Fibroblast of the aortic adventitia (primary cell): ENCODE measurements around the gene TRIL. TPM values are rescaled to one million over a fixed set of nuclear protein-coding genes. Genes with fewer than 3 reads are reported as not detected.

Source experiments
- DNase-seq: peaks from one replicate; pipeline ENCODE4 v3.0.0-alpha.2; 2010; ENCODE audit warnings: low read depth
- H3K4me3 ChIP-seq: 2 replicates; pipeline ENCODE4 v1.5.1; 2011; ENCODE audit warnings: low read depth, mild to moderate bottlenecking, control low read depth, low read length, moderate library complexity
- CTCF ChIP-seq: IDR thresholded peaks from 2 replicates; pipeline ENCODE4 v1.5.1; 2011; ENCODE audit warnings: mild to moderate bottlenecking, low read length, control low read depth, inconsistent platforms; ENCODE audit not compliant: insufficient read depth
- total RNA-seq: library from RNA; depleted of rRNA; stranded (reverse); fragments of >200 nt; gene quantifications from 2 replicates; pipeline ENCODE4 v1.2.3, GENCODE V29; 2012; ENCODE audit warnings: low replicate concordance

Gene TRIL
- total RNA-seq, 1 donor: 0.81 TPM

GRCh38 chr7:28984631-28985030 lies 26.5 kb upstream of the TRIL start:
- no peak overlapping the region for H3K4me3 ChIP-seq
- no peak for TF ChIP-seq CTCF
- DNase-seq: peak; percentile 90

- DNase-seq: no peak
- no peak overlapping the region for H3K4me3 ChIP-seq
- TF ChIP-seq CTCF: no peak
Observed at GRCh38 chr7:28984217-28984616, 26.1 kb upstream of the TRIL start.

GRCh38 chr7:28983396-28984190 lies 25.5 kb upstream of the TRIL start:
- no peak overlapping the region for H3K4me3 ChIP-seq
- DNase-seq: no peak
- TF ChIP-seq CTCF: no peak

GRCh38 chr7:28981161-28981465 lies 23.0 kb upstream of the TRIL start:
- TF ChIP-seq CTCF: no peak
- H3K4me3 ChIP-seq: no peak overlapping the region
- no peak for DNase-seq

- H3K4me3 ChIP-seq: no peak overlapping the region
- peak; percentile 47 for DNase-seq
Observed at GRCh38 chr7:28980451-28981160, 22.5 kb upstream of the TRIL start.

GRCh38 chr7:28979776-28980175 lies 21.6 kb upstream of the TRIL start:
- no peak for DNase-seq
- H3K4me3 ChIP-seq: no peak overlapping the region
- TF ChIP-seq CTCF: no peak

More at GRCh38 chr7:28980451-28981160, 22.5 kb upstream of the TRIL start:
- TF ChIP-seq CTCF: no peak
